NCI-H2171 treated with DMSO at 0.1 percent for 48 hours (cell line): ENCODE results near the gene SLC29A3.
"Not testable (repeated sequence)": the region's sequence is repeated elsewhere in the genome, so short reads cannot be mapped to it uniquely, and the experiment has no call there.

Experiments
- DNase-seq: peaks from one replicate; lab custom pipeline; 2025; lab: John Stamatoyannopoulos, UW

The SLC29A3 gene

DNA sequence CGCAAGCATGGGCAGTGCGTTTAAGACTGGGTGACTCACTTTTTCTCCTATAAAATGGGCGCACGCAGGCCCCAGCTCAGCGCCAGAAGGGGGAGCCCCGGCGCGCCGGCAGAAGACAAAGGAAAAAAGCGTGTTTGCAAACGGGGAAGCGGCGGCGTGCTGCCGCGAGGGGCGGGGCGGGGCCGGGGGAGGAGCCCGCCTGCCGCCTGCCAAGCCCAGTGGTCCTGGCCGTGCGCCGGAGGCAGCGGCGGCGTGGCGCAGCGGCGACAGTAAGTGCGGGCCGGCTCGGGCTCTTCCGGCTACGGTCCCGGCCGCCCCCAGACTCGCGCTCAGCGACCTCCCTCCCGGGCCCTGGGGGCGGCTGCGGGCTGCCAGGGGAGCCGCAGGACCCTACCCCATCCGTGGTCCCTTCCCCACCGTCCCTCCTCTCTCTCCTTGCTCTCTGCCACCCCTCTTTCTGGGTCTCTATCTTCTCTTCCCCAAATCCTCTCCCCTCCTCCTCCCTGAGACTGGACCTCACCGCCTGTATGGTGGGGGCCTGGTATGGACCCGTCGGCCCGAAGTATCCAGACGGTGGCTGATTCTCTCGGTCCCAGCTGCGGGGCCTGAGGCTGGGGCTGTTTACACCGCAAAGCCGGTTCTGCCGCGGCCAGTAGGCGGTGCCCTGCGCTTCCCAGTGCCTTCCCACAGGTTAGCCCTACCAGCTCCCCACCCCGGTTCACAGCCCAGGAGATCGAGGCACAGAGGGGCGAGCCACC is at the start of gene SLC29A3:
TSS of gene SLC29A3 (plus strand) at position 218 of the 758 bp plus-strand sequence. CDS start at position 269, 51 bp downstream.
- peak; percentile 76 for DNase-seq

DNA sequence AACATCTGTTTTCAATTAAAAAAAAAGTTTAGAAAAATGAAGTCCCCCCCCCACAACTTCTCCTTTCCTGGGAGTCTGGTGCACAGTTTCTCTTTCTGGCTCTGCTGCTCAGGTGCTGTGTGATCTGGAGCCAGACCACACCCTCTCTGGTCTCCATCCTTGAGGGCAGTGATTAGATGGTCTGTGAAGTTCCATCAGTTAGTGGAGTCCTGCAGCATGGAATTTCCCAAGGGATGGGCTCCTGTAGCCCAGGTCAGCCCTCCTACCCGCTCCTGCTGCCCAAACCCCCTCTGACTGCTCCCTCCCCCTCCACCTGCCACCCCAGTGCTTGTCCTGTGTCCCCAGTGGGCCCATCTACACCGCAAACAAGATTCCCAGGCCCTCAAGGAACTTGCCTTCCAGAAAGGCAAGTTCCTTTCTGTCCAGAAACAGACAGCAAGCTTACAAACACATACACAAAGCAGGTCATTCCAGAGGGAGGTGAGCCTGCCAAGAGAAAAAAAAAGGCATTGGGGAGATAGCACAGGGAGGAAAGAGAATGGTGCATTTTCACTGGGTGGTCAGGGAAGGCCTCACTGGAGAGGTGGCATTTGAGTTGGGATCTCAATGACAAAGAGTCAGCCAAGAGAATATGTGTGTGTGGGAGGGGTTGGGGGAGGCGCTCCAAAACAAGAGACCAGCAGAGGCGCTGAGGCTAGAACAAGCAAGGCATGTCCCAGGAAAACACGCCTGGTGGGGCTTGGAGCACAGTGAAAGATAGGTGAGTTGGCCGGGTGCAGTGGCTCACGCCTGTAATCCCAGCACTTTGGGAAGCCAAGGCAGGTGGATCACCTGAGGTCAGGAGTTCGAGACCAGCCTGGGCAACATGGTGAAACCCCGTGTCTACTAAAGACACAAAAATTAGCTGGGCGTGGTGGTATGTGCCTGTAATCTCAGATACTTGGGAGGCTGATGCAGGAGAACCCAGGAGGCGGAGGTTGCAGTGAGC is 49.5 kb upstream of the SLC29A3 start:
- DNase-seq: no peak

GRCh38 chr10:71270301-71271220 is 48.5 kb upstream of the SLC29A3 start:
- DNase-seq: peak; percentile 47

GRCh38 chr10:71271662-71272055 is 47.4 kb upstream of the SLC29A3 start:
- DNase-seq: no peak

GRCh38 chr10:71272056-71272771 is 46.8 kb upstream of the SLC29A3 start:
- DNase-seq: no peak

- not testable (repeated sequence) for DNase-seq
Measured at GRCh38 chr10:71272974-71273373, 46.1 kb upstream of the SLC29A3 start.

DNA sequence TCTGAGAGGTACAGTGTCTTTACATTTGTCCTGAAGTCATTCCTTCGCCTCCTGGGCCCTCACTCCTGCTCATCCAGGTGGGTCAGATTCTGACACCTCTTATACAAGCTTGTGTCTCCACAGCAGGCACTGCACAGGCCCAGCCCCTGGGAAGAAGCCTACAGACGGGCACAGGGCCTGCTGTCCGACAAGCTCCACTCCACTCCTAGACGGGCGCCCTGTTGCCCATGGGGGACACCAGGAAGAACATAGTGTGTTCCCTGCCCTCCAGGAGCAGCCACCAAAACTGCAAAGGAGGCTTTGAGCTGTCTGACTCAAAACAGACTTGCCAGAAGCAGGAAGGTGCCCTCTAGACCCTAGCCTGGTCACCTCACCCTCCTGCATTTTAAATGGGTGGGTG is 45.6 kb upstream of the SLC29A3 start:
- no peak for DNase-seq

- no peak for DNase-seq
Measured at GRCh38 chr10:71274901-71275796, 43.9 kb upstream of the SLC29A3 start.

GRCh38 chr10:71276873-71277272 is 42.2 kb upstream of the SLC29A3 start:
- no peak for DNase-seq

DNA sequence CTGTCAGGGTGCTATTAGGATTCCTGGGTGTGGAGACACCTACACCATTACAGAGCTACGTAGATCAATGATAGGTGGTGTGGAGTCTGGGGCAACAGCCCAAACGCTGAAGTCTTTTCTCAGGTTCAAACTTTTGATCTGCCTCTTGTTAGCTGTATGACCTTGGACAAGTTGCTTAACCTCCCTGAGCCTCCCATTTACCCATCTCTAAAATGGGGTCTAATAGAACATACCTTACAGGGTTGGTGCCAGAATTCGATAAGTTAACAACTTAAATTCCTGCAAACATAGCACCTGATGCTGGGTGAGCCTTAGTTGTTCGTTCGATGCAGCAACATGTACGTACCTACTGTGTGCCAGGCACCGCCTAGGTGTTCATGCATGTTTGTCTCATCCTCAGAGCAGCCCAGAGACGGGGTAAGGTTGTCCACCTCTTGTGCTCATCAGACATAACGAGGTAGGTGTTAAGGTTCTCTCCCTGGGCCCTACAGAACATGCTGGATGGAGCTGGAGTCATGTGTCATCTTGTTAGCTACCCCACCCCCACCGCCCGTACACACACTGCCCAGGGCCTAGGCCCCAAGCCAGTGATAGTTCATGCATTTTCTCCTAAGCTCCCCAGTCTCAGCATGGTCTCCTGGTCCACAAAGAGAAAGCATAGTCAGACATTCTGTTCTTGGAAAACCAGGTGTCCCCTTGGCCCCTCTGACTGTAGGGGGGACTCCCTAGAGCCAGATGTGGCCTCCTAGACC is 41.0 kb upstream of the SLC29A3 start:
- DNase-seq: no peak

DNA sequence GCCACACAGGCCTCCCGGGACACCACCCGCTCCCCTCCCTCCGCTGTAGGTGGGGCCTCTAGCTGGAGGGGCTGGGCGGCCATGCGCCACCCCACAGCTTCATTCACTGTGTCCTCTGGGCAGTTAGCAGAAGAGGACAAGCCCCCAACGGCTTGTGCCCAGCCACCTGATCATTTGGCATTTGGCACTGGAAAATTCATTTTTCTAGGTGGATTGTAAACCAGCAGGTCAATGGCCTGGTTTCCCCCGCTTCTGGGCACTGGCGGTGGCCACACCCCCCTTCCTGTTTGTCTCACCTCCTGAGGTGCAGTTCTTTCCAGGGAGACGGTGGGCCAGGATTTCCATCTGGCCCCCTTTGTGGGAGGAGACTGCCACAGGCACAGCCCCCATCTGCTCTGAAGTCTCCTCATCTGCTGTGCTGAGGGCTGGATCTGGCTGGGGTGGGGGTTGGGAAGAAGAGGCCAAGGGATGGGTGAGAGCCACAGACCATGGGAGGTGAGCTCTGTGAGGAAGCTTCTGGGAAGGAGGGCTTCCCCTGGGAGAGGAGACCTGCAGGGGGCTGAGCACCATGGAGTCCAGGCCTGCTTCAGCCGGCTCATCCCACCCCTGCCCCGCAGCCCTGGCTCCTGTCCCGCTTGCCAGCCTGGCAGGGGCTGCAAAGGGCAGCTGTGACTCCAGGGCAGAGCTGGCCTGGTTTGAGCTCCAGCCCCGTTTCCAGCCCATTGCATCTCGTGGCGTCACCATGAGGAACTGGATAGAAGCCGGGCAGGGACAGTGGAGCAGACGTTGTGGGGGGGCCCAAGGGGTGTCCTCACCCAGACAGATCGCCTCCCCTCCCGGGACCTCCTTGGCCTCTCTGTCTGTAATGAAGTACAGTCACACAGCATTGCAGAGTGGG is 40.1 kb upstream of the SLC29A3 start:
- DNase-seq: peak; percentile 59

- no peak for DNase-seq
Measured at GRCh38 chr10:71279590-71280170, 39.4 kb upstream of the SLC29A3 start.

- DNase-seq: no peak
Measured at GRCh38 chr10:71280216-71280615, 38.8 kb upstream of the SLC29A3 start.

DNA sequence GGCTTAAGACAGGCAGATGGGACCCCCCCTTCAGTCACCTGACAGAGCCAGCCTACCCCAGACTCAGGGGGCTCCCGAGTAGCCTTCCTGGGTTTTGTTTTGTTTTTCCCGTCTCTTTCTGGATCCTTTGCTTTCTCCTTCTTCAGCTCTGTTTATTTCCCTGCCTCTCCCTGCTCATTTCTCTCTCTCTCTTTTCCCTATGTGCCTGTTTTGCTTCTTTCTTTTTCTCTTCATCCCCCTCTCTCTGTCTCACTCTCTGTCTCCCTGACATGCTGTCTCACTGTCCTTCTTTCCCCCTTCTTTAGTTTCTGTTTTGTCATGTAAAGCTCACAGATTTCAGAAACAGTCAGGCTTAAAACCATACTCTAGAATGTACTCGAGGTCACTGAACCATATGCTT is 38.2 kb upstream of the SLC29A3 start:
- DNase-seq: no peak

DNA sequence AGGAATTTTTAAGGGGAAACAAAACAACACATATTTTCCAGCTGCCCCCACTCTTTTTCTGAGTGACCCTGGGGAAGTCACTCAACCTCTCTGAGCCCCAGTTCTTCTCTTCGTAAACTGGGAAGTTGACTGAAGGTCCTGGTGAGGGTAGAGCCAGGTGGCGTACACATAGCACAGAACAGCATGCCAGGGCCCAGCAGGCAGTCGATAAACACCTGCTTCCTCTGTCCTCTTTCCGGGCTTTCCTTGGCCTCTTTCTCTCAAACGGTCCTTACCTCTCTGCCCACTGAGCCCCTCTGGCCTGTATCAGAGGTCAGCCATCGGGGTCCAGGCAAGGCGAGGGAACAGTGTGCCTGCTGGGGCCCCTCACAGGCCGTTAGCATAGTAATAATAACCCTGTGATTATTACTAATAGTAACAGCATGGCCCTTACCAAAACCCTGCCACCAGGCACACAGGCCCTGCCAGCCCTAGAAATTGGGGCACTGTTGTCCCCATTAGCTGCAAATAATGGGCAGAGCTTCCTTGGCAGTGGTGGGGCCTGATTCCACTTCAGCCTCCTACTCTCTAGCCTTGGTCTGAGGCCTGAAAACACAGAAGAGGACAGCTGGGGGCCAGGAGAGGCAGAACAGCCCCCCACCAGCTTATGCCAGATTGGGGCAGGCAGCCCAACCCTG is 37.3 kb upstream of the SLC29A3 start:
- DNase-seq: no peak

GRCh38 chr10:71282323-71282680 is 36.8 kb upstream of the SLC29A3 start:
- DNase-seq: no peak

DNA sequence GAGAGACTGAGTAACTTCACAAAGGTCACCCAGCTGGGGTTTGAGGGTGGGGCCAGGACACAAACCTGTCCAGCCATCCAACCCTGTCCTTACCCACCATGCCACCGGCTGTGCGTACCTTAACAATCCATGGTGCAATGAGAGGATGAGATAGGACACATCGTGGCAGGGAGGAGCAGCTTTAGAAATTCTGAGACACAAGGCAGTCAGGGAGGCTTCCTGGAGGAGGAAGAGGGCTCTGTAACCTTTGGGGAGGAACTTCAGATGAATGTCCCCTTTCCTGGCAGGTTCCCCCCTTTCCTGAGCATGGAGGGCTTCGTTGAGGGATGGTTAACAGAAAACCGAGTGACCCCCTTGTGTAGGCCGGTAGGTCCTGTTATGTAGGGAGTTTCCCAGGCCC is 35.6 kb upstream of the SLC29A3 start:
- DNase-seq: no peak
